Pancreas (tissue), 10 donors: ENCODE measurements around the gene SLC6A20. TPM values are rescaled to one million over a fixed set of nuclear protein-coding genes. Genes with fewer than 3 reads are reported as not detected.

Experiments used
- ATAC-seq, 4 donors: fragments of 200-7000 bp; cut with Tn5 transposase; one replicate each; pipeline versions ENCODE4 v1.8.0 to v1.9.1; 2020; ENCODE audit warnings: mild to moderate bottlenecking in 4 of 4, moderate library complexity in 4 of 4
- DNase-seq, 6 donors: peaks; one replicate each; pipeline ENCODE4 v3.0.0-alpha.2; 2020
- FAIRE-seq: peaks from 2 replicates; lab custom pipeline; 2012; peaks lifted over from hg19 to GRCh38; lab: Jason Lieb, UNC
- H3K27ac ChIP-seq, 4 donors: fragments of 200-600 bp; sonication (generic); 1 replicate in 3 of 4; 2 replicates in 1 of 4; pipeline versions ENCODE4 v1.5.0 to v1.8.0; 2020
- H3K27me3 ChIP-seq, 4 donors: fragments of 200-600 bp; one replicate each; pipeline ENCODE4 v1.8.0; 2021
- H3K36me3 ChIP-seq, 3 donors: fragments of 200-600 bp; sonication (generic) in 1 of 3; one replicate each; pipeline versions ENCODE4 v1.5.0 to v1.8.0; 2020 to 2021
- H3K4me1 ChIP-seq, 3 donors: fragments of 200-600 bp; one replicate each; pipeline ENCODE4 v1.8.0; 2021
- H3K4me3 ChIP-seq, 4 donors: fragments of 200-600 bp; sonication (generic) in 2 of 4; one replicate each; pipeline versions ENCODE4 v1.5.0 to v1.8.0; 2020 to 2021
- H3K9me3 ChIP-seq, 4 donors: fragments of 200-600 bp; one replicate each; pipeline ENCODE4 v1.8.0; 2021
- WGBS, 2 donors: extraction: QIAGEN DNeasy Blood & Tissue Kit; methylation state at CpG; one replicate each; pipeline ENCODE4 v1.1.7; 2013; 5-methylcytosine and 5-hydroxymethylcytosine counted together
- intact Hi-C, 3 donors: fragments of 100-400 bp; cut with DNase I; formaldehyde crosslinking; loops; one replicate each; pipeline versions ENCODE4 v1.11.1 to v1.14.2; 2022
- polyA plus RNA-seq, 2 donors: library from polyadenylated mRNA; stranded (reverse); fragments of 200-250 nt; gene quantifications; one replicate each; pipeline ENCODE4 v1.2.3, GENCODE V29; 2013
- total RNA-seq, 6 donors: library from RNA; stranded (reverse); fragmentation: NEBNext Ultra II Directional in 4 of 6; extraction: Animal tissue kit (Norgen Biotek cat#: 25700) in 4 of 6; gene quantifications; one replicate each; pipeline versions ENCODE4 v1.2.1 to v1.2.4, GENCODE V29; 2021 to 2023
- TF ChIP-seq, protein P1 (sequence below), 4 donors: fragments of 200-600 bp; sonication (generic) in 3 of 4; IDR thresholded peaks; one replicate each; pipeline versions ENCODE4 v1.5.0 to v1.8.0; 2021; ENCODE audit warnings: antibody characterized with exemption in 4 of 4
- donor health status: healthy with polysubstance abuse.
- donor health status: DM: no; HTN: no; CAD: no; lungs with moderate emphysema.
- donor health status: DM: no; HTN: no; CAD: no.
- donor health status: control.
- donor health status: control.
- donor health status: Bipolar disorder and iron deficiency.
- donor health status: DM: yes; HTN: yes; CAD: no.
- donor health status: DM: no; HTN: no; CAD: no.
- donor health status: DM: no; HTN: no; CAD: no.
- donor health status: DM: yes; HTN: yes; CAD: no.

SLC6A20 gene
- total and polyA plus RNA-seq, 8 donors: 3.1 to 11.3 (median 5.7) TPM

DNA sequence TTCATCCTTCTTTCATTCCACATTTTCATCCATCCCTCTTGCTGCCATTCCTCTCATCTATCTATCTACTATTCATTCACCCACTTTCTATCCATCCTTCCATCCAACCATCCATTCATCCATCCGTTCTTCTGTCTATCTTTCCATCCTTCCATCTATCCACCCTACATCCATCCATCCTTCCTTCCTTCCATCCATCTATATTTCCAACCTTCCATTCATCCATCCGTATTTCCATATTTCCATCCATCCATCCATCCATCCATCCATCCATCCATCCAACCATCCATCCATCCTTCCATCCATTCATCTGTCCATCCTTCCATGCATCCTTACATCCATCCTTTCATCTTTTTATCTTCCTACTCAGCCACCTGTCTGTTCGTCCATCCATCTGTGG, 14.0 kb downstream of the SLC6A20 start:
- H3K4me1 ChIP-seq: no peaks in the 10 kb centered on the region
- FAIRE-seq: no peak
- no peak overlapping the region for H3K4me3 ChIP-seq
- H3K27me3 ChIP-seq: no peaks in the 10 kb centered on the region
- H3K27ac ChIP-seq: no peak overlapping the region
- 64 to 82% methylated on average over 3 of the region's 3 CpGs for WGBS, 2 donors
- intact Hi-C loops: no loop called here
- ATAC-seq: no peak
- DNase-seq: no peak
- H3K36me3 ChIP-seq: no peaks in the 10 kb centered on the region
- TF ChIP-seq, protein P1, sequence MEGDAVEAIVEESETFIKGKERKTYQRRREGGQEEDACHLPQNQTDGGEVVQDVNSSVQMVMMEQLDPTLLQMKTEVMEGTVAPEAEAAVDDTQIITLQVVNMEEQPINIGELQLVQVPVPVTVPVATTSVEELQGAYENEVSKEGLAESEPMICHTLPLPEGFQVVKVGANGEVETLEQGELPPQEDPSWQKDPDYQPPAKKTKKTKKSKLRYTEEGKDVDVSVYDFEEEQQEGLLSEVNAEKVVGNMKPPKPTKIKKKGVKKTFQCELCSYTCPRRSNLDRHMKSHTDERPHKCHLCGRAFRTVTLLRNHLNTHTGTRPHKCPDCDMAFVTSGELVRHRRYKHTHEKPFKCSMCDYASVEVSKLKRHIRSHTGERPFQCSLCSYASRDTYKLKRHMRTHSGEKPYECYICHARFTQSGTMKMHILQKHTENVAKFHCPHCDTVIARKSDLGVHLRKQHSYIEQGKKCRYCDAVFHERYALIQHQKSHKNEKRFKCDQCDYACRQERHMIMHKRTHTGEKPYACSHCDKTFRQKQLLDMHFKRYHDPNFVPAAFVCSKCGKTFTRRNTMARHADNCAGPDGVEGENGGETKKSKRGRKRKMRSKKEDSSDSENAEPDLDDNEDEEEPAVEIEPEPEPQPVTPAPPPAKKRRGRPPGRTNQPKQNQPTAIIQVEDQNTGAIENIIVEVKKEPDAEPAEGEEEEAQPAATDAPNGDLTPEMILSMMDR (IDR thresholded peaks at IDR 0.05): no peak
- H3K9me3 ChIP-seq: no peaks in the 10 kb centered on the region

DNA sequence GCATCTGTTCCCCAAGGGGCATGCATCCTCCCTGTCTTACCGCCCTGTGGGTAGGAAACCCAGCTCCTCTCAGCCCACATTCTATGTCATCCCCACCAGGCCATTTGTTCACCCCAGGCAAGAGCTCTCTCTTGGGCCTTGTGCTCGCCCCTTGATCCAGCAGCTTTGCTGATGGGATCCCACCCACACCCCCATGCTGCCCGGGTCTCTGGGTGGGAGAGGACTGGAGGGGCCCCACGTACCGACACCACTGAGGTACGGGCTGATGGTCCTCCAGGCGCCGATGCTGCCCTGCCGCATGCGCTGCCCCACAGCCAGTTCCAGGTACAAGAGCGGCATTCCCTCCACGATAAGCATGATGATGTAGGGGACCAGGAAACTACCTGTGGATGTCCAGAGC, 14.5 kb downstream of the SLC6A20 start:
- FAIRE-seq (no peak), DNase-seq (no peak), ATAC-seq (no peak)
- intact Hi-C loops: no loop called here
- no peaks in the 10 kb centered on the region for H3K36me3 ChIP-seq
- H3K4me1 ChIP-seq: no peaks in the 10 kb centered on the region
- H3K27me3 ChIP-seq: no peaks in the 10 kb centered on the region
- TF ChIP-seq, protein P1 (IDR thresholded peaks at IDR 0.05): no peak
- H3K27ac ChIP-seq: no peak overlapping the region
- WGBS, 2 donors: 86 to 89% methylated on average over 12 of the region's 12 CpGs
- H3K4me3 ChIP-seq: no peak overlapping the region
- H3K9me3 ChIP-seq: no peaks in the 10 kb centered on the region

DNA sequence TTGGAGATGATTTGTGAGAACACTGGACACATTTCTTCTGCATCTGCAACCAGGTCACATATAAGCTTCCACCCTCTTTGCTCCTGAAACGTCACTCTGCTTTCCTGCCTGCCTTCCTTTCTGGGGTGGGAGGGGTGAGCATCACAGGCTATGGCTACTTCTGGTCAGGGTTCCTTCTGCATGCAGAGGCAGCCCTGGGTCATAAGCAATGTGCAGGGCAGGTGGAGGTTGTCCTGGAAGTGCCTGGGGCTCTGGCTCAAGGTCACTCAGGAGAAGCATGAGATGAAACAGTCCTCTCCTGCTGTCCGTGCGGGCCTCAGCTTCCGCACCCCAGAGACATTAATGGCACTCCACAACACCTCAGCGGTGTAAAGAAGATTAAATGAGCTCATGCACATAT, 15.1 kb downstream of the SLC6A20 start:
- no peaks in the 10 kb centered on the region for H3K36me3 ChIP-seq
- TF ChIP-seq, protein P1 (IDR thresholded peaks at IDR 0.05): no peak
- H3K4me3 ChIP-seq: no peak overlapping the region
- FAIRE-seq (no peak), DNase-seq (no peak), ATAC-seq (no peak)
- no peaks in the 10 kb centered on the region for H3K4me1 ChIP-seq
- H3K27ac ChIP-seq: no peak overlapping the region
- intact Hi-C loops: no loop called here
- H3K9me3 ChIP-seq: no peaks in the 10 kb centered on the region
- 77 to 78% methylated on average over 5 of the region's 5 CpGs for WGBS, 2 donors
- H3K27me3 ChIP-seq: no peaks in the 10 kb centered on the region

DNA sequence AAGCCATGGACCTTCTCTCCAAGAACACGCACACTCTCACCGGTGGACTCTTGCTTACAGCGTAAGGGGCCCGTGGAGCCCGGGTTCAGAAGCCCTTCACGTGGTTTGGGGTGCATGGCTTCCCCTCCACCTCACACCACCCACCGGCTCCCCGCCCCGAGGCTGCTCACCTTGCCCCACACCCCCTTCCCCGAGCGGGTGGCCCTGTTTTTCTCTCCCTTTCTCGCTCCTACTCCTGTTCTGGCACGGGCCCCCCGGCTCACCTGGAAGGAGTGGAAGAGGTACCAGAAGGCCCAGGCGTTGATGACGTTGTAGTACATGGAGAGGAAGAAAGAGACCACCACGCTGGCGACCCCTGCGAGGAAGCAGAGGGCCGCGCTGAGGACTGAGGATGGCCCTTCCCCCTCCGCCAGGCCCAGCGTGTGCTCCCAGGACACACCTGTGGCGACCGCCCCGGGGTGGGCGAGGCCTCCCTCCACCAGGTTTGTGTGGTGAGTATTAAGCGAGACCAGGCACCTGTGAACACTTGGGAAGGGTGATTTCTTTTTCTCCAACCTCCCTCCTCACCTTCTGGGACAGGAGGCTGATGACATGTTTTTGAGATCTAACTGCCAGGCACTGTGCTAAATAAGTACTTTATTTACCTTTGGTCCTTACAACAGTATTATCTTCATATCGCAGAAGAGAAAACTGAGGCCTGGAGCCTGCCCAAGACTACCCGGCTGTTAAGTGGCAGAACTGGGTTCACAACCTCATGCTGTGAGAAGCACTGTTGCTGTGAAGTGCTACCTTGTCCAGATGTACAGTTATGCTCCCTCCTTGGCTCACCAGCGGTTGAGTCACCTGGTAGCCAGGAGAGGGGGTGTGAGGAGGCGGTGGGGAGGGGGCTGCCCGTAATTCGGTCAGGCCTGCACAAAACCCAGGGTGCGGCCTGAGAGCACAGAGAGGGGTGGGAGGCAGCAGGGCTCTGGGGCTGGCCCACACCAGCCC, 16.3 kb downstream of the SLC6A20 start:
- Histone ChIP-seq H3K27ac (no peak overlapping the region), H3K9me3 (no peaks in the 10 kb centered on the region), H3K4me1 (no peaks in the 10 kb centered on the region), H3K27me3 (no peaks in the 10 kb centered on the region), H3K4me3 (no peak overlapping the region), H3K36me3 (no peaks in the 10 kb centered on the region)
- intact Hi-C loops: no loop called here
- ATAC-seq: no peak
- TF ChIP-seq, protein P1 (IDR thresholded peaks at IDR 0.05): no peak
- no peak for DNase-seq
- FAIRE-seq: no peak
- WGBS, 2 donors: 87 to 88% methylated on average over 35 of the region's 35 CpGs

DNA sequence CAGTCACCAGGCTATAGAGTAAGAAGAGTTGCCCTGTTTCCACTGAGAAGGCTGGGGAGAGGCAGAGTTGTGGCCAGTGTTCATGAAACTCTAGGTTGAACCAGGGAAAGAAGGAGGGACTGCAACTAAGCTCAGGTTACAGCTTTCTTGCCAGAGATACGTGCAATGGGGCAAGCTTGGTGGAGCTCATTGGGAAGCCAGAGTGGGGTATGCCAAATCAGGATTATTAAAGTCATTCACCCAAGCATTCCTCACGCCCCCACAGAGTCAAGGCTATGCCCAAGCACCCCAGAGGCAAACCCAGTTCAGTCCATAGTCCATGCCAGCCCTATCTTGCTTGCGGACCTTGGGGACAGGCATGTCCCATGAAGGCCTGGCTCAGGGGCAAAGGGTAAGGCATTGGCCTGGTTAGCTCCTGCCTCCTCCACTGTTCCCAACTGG, 17.6 kb downstream of the SLC6A20 start:
- Histone ChIP-seq H3K4me3 (no peak overlapping the region), H3K27ac (no peak overlapping the region), H3K27me3 (no peaks in the 10 kb centered on the region), H3K9me3 (no peaks in the 10 kb centered on the region), H3K36me3 (no peaks in the 10 kb centered on the region), H3K4me1 (no peaks in the 10 kb centered on the region)
- TF ChIP-seq, protein P1 (IDR thresholded peaks at IDR 0.05): no peak
- 56 to 61% methylated on average over 3 of the region's 3 CpGs for WGBS, 2 donors
- DNase-seq (no peak), ATAC-seq (peak in 2 of 4 donors; percentile 42 to 49), FAIRE-seq (no peak)
- intact Hi-C loops: no loop called here
